Mucosa of rectum (tissue), 2 donors: ENCODE data around the gene NDRG3.

Experiments
- H3K27ac ChIP-seq, 2 donors: one replicate each; pipeline ENCODE4 v1.7.0; 2013; ENCODE audit warnings: inconsistent platforms in 2 of 2, low read depth in 2 of 2, low read length in 2 of 2
- H3K27me3 ChIP-seq, 2 donors: one replicate each; pipeline ENCODE4 v1.7.0; 2013; ENCODE audit warnings: low read length in 2 of 2; ENCODE audit not compliant: control insufficient read depth in 2 of 2, insufficient read depth in 2 of 2
- H3K36me3 ChIP-seq, 2 donors: one replicate each; pipeline ENCODE4 v1.7.0; 2013; ENCODE audit warnings: low read length in 2 of 2; ENCODE audit not compliant: control insufficient read depth in 2 of 2, insufficient read depth in 2 of 2
- H3K4me1 ChIP-seq, 2 donors: one replicate each; pipeline ENCODE4 v1.7.0; 2013; ENCODE audit warnings: low read length in 2 of 2, mild to moderate bottlenecking in 1 of 2; ENCODE audit not compliant: control insufficient read depth in 2 of 2, insufficient read depth in 2 of 2
- H3K4me3 ChIP-seq, 2 donors: one replicate each; pipeline ENCODE4 v1.7.0; 2013; ENCODE audit warnings: low read length in 2 of 2
- H3K9ac ChIP-seq, 2 donors: one replicate each; pipeline ENCODE4 v1.7.0; 2013; ENCODE audit warnings: low read length in 2 of 2, low read depth in 1 of 2, mild to moderate bottlenecking in 1 of 2
- H3K9me3 ChIP-seq, 2 donors: one replicate each; pipeline ENCODE4 v1.7.0; 2013; ENCODE audit warnings: low read length in 2 of 2; ENCODE audit not compliant: control insufficient read depth in 2 of 2
- donor health status: healthy.
- donor health status: Normal muscosa, but diverticular disease.

NDRG3 gene

GRCh38 chr20:36604952-36605398, 140.9 kb downstream of the NDRG3 start:
- H3K4me1 ChIP-seq, result peaks cover 8 to 20% of the 10 kb centered on the region in 2 donors
- no peaks in the 10 kb centered on the region for H3K9me3 ChIP-seq
- H3K4me3 ChIP-seq, result peak overlapping the region; percentile 69 to 76
- H3K9ac ChIP-seq, result peak overlapping the region; percentile 76 to 94
- H3K27ac ChIP-seq, result peak overlapping the region; percentile 88 to 94
- no peaks in the 10 kb centered on the region for H3K27me3 ChIP-seq
- H3K36me3 ChIP-seq, result peaks cover 11 to 17% of the 10 kb centered on the region in 2 donors
